Caco-2 (cell line): Measurements from ENCODE around the gene QSOX2. TPM values are rescaled to one million over a fixed set of nuclear protein-coding genes. Genes with fewer than 3 reads are reported as not detected.

Experiments
- BruUV-seq: library from RNA; stranded (reverse); fragments of 400-500 nt; replicated peaks from 2 replicates; lab custom pipeline; 2021; lab: Mats Ljungman, UMichigan
- CTCF ChIA-PET: fragments of 300-600 bp; sonication (Branson Sonifier 250); formaldehyde crosslinking; loops from one replicate; lab custom pipeline; 2022; ENCODE audit warnings: antibody characterized with exemption; lab: Charles Lee
- POLR2A ChIA-PET: fragments of 300-600 bp; sonication (Branson Sonifier 250); formaldehyde crosslinking; loops from one replicate; lab custom pipeline; 2022; ENCODE audit warnings: antibody characterized with exemption; lab: Charles Lee
- DNase-seq, 2 experiments: peaks; one replicate each; pipeline versions ENCODE4 v3.0.0 to v3.0.0-alpha.2; 2020 to 2022
- H3K27me3 ChIP-seq: replicated peaks from 2 replicates; pipeline ENCODE4 v1.6.0; 2011; ENCODE audit warnings: low read length; ENCODE audit not compliant: control insufficient read depth, insufficient read depth
- H3K36me3 ChIP-seq: 2 replicates; pipeline ENCODE4 v1.5.1; 2011; ENCODE audit warnings: low read length; ENCODE audit not compliant: control insufficient read depth, insufficient read depth
- H3K4me1 ChIP-seq: fragments of 250-450 bp; sonication (Bioruptor Pico); 2 replicates; pipeline ENCODE4 v1.5.1; 2020; ENCODE audit warnings: mild to moderate bottlenecking
- H3K4me3 ChIP-seq: 2 replicates; pipeline ENCODE4 v1.5.1; 2011; ENCODE audit warnings: low read depth, mild to moderate bottlenecking, control low read depth, low read length
- H3K9me3 ChIP-seq: fragments of 250-450 bp; sonication (Bioruptor Pico); 2 replicates; pipeline ENCODE4 v1.5.1; 2020; ENCODE audit warnings: mild to moderate bottlenecking, moderate library complexity
- H3K27ac Mint-ChIP-seq: one replicate; pipeline ENCODE4 v1.8.0; 2022; ENCODE audit warnings: mixed read lengths; ENCODE audit not compliant: unreplicated experiment
- H3K27me3 Mint-ChIP-seq: one replicate; pipeline ENCODE4 v1.8.0; 2022; ENCODE audit warnings: mixed read lengths; ENCODE audit not compliant: insufficient read depth, unreplicated experiment
- H3K36me3 Mint-ChIP-seq: one replicate; pipeline ENCODE4 v1.8.0; 2022; ENCODE audit warnings: mild to moderate bottlenecking, mixed read lengths; ENCODE audit not compliant: insufficient read depth, unreplicated experiment
- H3K4me1 Mint-ChIP-seq: one replicate; pipeline ENCODE4 v1.8.0; 2022; ENCODE audit warnings: low read depth, mixed read lengths; ENCODE audit not compliant: unreplicated experiment
- H3K4me3 Mint-ChIP-seq: one replicate; pipeline ENCODE4 v1.8.0; 2022; ENCODE audit warnings: mild to moderate bottlenecking, moderate library complexity, mixed read lengths; ENCODE audit not compliant: unreplicated experiment
- H3K9me3 Mint-ChIP-seq: one replicate; pipeline ENCODE4 v1.8.0; 2022; ENCODE audit warnings: mixed read lengths; ENCODE audit not compliant: unreplicated experiment
- CTCF ChIP-seq, 2 experiments: fragments of 200-600 bp in 1 of 2; IDR thresholded peaks; 1 replicate in 1 of 2; 2 replicates in 1 of 2; pipeline versions ENCODE4 v1.5.1 to v1.8.0; 2011 to 2022; ENCODE audit warnings: antibody characterized with exemption in 1 of 2, control low read depth in 1 of 2, inconsistent platforms in 1 of 2, low read depth in 1 of 2, low read length in 1 of 2, mild to moderate bottlenecking in 1 of 2, moderate library complexity in 1 of 2; ENCODE audit not compliant: insufficient read depth in 1 of 2, severe bottlenecking in 1 of 2, unreplicated experiment in 1 of 2
- intact Hi-C: fragments of 100-400 bp; cut with micrococcal nuclease; formaldehyde crosslinking; loops from one replicate; pipeline ENCODE4 v1.10.0; 2022; ENCODE audit not compliant: unreplicated experiment
- total RNA-seq: library from RNA; stranded (reverse); gene quantifications from 2 replicates; pipeline ENCODE4 v1.2.3, GENCODE V29; 2022

The QSOX2 gene
- total RNA-seq, 1 experiment from 2014 or later, result 29.6 TPM

GRCh38 chr9:136253246-136254130, 7.9 kb upstream of the QSOX2 start:
- intact Hi-C loops, result no loop called here
- H3K27ac Mint-ChIP-seq, result no peak overlapping the region
- H3K4me3 Mint-ChIP-seq, result no peak overlapping the region

DNA sequence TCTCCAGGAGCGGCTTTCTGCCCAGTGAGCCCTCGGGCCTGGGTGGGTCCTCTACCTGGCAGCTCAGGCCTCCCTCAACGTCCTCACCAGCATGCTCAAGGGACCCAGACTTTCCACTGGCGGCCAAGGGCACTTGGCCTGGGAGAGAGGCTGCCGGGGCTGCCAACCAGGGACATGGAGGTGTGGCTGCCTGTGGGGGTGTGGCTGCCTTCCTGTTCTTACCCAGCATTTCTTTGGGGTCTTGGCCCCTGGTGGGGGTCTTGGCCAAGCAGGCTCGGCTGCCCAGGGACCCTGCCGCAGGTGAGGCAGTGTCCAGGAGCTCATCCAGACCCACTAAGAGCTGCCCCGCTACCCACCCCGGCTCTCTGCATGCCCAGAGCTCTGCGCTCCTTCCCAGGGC, 7.2 kb upstream of the QSOX2 start:
- Histone ChIP-seq H3K4me1 (no peaks in the 10 kb centered on the region), H3K4me3 (no peak overlapping the region), H3K9me3 (no peaks in the 10 kb centered on the region), H3K36me3 (no peaks in the 10 kb centered on the region), H3K27me3 (no peaks in the 10 kb centered on the region)
- H3K9me3 Mint-ChIP-seq, result no peaks in the 10 kb centered on the region
- no peak overlapping the region for H3K4me3 Mint-ChIP-seq
- no peak for TF ChIP-seq CTCF (IDR thresholded peaks at IDR 0.05; ENCODE audit: insufficient read depth in 1 of 2, low read depth in 1 of 2, low read length in 1 of 2, severe bottlenecking in 1 of 2, unreplicated experiment in 1 of 2)
- H3K27me3 Mint-ChIP-seq, result no peaks in the 10 kb centered on the region
- no peaks in the 10 kb centered on the region for H3K4me1 Mint-ChIP-seq
- BruUV-seq, result no TSS peak
- no peak overlapping the region for H3K27ac Mint-ChIP-seq
- H3K36me3 Mint-ChIP-seq, result peaks cover 4% of the 10 kb centered on the region
- POLR2A ChIA-PET, result no interaction called here
- intact Hi-C loops, result no loop called here
- CTCF ChIA-PET, result no interaction called here
- DNase-seq, result no peak

More at GRCh38 chr9:136253246-136254130, 7.9 kb upstream of the QSOX2 start:
- ChIA-PET POLR2A (no interaction called here), CTCF (no interaction called here)
- BruUV-seq, result no TSS peak
- Histone ChIP-seq H3K4me3 (no peak overlapping the region), H3K27me3 (no peaks in the 10 kb centered on the region), H3K9me3 (no peaks in the 10 kb centered on the region), H3K36me3 (no peaks in the 10 kb centered on the region), H3K4me1 (no peaks in the 10 kb centered on the region)
- Mint-ChIP-seq H3K36me3 (peaks cover 4% of the 10 kb centered on the region), H3K9me3 (no peaks in the 10 kb centered on the region), H3K27me3 (no peaks in the 10 kb centered on the region), H3K4me1 (no peaks in the 10 kb centered on the region)
- no peak for TF ChIP-seq CTCF (IDR thresholded peaks at IDR 0.05; ENCODE audit: insufficient read depth in 1 of 2, low read depth in 1 of 2, low read length in 1 of 2, severe bottlenecking in 1 of 2, unreplicated experiment in 1 of 2)
- DNase-seq, result no peak

DNA sequence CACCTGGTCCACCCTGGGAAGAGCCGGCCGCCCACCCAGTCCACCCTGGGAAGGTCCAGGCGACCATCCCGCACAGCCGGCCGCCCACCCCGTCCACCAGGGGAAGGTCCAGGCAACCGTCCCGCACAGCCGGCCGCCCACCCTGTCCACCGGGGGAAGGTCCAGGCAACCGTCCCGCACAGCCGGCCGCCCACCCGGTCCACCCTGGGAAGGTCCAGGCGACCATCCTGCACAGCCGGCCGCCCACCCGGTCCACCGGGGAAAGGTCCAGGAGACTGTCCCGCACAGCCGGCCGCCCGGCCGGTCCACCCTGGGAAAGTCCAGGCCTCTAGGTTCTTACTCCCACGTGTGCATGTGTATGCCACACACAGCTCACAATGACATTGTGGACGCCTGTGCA, 6.7 kb upstream of the QSOX2 start:
- no peaks in the 10 kb centered on the region for H3K4me1 ChIP-seq
- no peak for TF ChIP-seq CTCF (IDR thresholded peaks at IDR 0.05; ENCODE audit: insufficient read depth in 1 of 2, low read depth in 1 of 2, low read length in 1 of 2, severe bottlenecking in 1 of 2, unreplicated experiment in 1 of 2)
- CTCF ChIA-PET, result no interaction called here
- DNase-seq, result no peak
- no peaks in the 10 kb centered on the region for H3K27me3 ChIP-seq
- no peak overlapping the region for H3K4me3 ChIP-seq
- POLR2A ChIA-PET, result no interaction called here
- Mint-ChIP-seq H3K36me3 (peaks cover 4% of the 10 kb centered on the region), H3K4me1 (no peaks in the 10 kb centered on the region), H3K27ac (no peak overlapping the region), H3K9me3 (no peaks in the 10 kb centered on the region), H3K27me3 (no peaks in the 10 kb centered on the region), H3K4me3 (no peak overlapping the region)
- intact Hi-C loops, result no loop called here
- no TSS peak for BruUV-seq
- H3K9me3 ChIP-seq, result no peaks in the 10 kb centered on the region
- H3K36me3 ChIP-seq, result no peaks in the 10 kb centered on the region
